SIG-M5 (cell line): ENCODE results near the gene TOLLIP.
"Not testable (repeated sequence)": the region's sequence is repeated elsewhere in the genome, so short reads cannot be mapped to it uniquely, and the experiment has no call there.

Source experiments
- DNase-seq: peaks from one replicate; lab custom pipeline; 2025; lab: John Stamatoyannopoulos, UW

The TOLLIP gene

DNA sequence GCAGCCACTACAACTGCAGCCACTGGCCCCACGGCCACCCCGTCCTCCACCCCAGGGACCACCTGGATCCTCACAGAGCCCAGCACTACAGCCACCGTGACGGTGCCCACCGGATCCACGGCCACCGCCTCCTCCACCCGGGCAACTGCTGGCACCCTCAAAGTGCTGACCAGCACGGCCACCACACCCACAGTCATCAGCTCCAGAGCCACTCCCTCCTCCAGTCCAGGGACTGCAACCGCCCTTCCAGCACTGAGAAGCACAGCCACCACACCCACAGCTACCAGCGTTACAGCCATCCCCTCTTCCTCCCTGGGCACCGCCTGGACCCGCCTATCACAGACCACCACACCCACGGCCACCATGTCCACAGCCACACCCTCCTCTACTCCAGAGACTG, 63.1 kb downstream of the TOLLIP start:
- DNase-seq, result not testable (repeated sequence)

- not testable (repeated sequence) for DNase-seq
These were observed 63.7 kb downstream of the TOLLIP start for GRCh38 chr11:1245717-1246116.

GRCh38 chr11:1244557-1244956, 64.9 kb downstream of the TOLLIP start:
- DNase-seq, result not testable (repeated sequence)

DNA sequence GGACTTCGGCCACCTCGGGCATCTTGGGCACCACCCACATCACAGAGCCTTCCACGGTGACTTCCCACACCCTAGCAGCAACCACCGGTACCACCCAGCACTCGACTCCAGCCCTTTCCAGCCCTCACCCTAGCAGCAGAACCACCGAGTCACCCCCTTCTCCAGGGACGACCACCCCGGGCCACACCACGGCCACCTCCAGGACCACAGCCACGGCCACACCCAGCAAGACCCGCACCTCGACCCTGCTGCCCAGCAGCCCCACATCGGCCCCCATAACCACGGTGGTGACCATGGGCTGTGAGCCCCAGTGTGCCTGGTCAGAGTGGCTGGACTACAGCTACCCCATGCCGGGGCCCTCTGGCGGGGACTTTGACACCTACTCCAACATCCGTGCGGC, 65.9 kb downstream of the TOLLIP start:
- not testable (repeated sequence) for DNase-seq

- not testable (repeated sequence) for DNase-seq
These were observed 66.7 kb downstream of the TOLLIP start for GRCh38 chr11:1242751-1243150.

DNA sequence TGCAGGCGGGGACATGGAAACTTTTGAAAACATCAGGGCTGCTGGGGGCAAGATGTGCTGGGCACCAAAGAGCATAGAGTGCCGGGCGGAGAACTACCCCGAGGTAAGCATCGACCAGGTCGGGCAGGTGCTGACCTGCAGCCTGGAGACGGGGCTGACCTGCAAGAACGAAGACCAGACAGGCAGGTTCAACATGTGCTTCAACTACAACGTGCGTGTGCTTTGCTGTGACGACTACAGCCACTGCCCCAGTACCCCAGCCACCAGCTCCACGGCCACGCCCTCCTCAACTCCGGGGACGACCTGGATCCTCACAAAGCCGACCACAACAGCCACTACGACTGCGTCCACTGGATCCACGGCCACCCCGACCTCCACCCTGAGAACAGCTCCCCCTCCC, 67.1 kb downstream of the TOLLIP start:
- DNase-seq, result no peak

GRCh38 chr11:1241706-1242105, 67.7 kb downstream of the TOLLIP start:
- DNase-seq, result no peak

DNA sequence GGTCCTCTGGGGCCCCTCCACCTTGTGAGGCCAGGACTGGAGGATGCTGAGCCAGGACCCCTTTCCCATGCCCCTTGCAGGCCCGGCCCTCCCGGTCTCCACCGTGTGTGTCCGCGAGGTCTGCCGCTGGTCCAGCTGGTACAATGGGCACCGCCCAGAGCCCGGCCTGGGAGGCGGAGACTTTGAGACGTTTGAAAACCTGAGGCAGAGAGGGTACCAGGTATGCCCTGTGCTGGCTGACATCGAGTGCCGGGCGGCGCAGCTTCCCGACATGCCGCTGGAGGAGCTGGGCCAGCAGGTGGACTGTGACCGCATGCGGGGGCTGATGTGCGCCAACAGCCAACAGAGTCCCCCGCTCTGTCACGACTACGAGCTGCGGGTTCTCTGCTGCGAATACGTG, 68.7 kb downstream of the TOLLIP start:
- no peak for DNase-seq

DNA sequence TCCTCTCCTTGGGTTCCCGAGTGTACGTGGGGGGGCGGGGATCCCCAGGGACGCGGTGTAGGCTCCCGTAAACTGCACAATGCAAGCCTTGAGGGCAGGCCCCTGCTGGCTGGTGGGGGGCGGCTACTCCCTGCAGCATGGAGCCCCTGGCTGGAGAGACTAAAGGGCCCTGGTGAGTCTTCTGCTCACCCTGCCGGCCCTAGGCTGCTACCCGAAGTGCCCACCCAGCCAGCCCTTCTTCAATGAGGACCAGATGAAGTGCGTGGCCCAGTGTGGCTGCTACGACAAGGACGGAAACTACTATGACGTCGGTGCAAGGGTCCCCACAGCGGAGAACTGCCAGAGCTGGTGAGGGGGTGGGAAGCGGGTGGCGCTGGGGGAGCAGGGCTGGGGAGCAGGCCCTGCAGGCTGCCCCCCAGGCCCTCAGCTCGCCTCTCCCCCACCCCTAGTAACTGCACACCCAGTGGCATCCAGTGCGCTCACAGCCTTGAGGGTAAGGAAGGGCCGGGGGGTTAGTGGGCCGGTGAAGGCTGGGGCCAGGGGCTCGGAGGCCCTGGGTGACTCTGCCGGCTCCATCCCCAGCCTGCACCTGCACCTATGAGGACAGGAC, 69.7 kb downstream of the TOLLIP start:
- no peak for DNase-seq

GRCh38 chr11:1238767-1239595, 70.5 kb downstream of the TOLLIP start:
- no peak for DNase-seq

DNA sequence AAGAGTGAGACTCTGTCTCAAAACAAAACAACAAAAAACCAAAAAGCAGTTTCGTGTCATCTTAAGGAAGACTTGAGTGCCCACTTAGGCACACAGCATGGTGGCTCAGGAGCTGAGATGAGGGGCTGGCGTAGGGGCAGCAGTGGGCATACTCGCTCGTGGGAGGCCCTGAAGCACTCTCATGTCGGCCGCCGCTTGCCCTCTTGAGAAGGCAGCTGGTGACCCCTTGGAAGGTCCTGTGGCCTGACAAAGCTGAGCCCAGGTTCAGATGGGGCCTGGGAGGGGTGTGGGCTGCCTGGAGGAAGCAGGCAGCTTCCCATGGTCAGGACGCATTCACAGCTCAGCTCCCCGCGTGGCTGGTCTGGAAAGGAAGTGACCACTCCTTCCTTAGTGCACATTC, 71.6 kb downstream of the TOLLIP start:
- DNase-seq, result no peak

DNA sequence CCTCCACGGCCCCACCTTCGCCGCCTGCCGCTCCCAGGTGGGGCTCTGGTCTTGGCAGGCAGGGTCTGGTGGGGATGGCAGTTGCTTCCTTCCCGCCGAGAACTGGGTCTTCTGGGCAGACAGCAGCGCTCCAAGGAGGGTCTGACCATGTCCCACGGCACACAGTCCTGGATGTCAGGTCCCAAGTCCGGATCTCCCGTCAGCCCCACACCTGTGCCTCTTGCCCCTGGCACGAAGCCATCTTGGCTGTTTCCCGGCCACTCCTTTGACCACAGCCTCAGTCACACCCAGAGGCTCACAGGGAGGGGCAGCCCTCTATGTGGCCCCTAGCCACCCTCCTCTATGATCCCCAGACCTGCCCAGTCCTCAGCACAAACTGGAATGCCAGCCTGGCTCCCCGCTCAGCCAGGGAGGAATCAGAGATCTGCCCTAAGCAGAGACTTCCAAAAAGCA, 72.3 kb downstream of the TOLLIP start:
- DNase-seq, result no peak

DNA sequence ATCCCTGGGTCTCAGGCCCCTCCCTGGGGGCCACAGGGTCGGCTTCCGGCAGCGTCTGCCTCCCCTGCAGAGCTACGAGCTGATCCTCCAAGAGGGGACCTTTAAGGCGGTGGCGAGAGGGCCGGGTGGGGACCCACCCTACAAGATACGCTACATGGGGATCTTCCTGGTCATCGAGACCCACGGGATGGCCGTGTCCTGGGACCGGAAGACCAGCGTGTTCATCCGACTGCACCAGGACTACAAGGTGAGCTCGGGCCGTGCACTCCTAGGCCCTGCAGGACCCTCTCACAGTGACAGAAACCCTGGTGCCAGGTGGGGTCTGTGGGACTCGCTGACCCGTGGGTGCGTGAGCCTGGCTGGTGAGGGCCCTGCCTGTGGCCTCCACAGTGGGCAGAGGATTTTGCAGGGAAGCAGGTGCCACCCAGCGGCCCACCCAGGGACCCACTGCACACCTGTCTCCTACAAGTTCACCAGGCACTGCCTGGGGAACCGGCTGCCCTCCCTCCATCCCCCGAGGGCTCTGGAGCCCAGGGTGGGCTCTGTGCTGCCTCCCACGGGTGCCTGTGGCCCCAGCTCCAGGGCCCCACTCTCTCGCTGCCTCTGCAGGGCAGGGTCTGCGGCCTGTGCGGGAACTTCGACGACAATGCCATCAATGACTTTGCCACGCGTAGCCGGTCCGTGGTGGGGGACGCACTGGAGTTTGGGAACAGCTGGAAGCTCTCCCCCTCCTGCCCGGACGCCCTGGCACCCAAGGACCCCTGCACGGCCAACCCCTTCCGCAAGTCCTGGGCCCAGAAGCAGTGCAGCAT, 72.9 kb downstream of the TOLLIP start:
- DNase-seq, result no peak

DNA sequence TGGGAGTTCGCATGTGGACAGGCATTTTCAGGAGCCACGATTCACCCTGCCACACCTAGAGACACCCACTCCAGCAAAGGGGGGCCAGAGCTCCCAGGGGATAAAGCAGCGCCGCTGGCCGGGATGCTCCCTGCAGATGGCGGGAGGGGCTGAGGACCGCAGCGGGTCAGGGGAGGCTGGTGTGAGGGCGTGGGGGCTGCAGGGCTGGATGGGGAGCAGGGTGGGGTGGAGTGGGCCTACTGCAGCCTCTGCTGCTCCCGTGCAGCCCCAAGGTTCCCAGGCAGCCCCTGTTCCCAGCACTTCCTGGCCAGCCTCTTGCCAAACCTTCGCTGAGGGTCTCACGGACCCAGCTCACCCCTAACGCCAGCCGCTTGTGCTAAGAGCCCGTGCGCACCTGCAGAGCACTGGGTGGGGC, 73.5 kb downstream of the TOLLIP start:
- no peak for DNase-seq

DNA sequence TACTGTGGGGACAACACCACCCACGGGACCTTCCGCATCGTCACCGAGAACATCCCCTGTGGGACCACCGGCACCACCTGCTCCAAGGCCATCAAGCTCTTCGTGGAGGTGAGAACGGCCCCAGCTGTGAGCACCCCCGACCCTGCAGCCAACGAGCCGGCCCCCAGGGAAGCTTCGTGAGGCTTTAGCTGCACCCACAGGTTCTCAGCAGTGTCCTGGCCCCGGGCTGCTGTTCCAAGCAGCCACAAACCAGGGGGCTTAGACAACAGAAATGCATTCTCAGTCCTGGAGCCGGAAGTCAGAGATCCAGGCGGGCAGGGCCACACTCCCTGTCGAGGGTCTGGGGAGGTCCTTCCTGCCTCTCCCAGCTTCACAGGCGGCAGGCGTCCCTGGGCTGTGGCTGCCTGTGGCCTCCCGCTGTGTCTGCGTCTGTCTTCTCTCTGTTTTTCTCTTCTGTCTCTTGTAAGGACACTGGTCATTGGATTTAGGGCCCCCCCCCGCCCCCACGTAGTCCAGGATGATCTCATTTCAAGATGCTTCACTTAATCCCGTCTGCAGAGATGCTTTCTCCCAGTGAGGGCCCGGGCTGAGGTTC, 74.0 kb downstream of the TOLLIP start:
- no peak for DNase-seq

DNA sequence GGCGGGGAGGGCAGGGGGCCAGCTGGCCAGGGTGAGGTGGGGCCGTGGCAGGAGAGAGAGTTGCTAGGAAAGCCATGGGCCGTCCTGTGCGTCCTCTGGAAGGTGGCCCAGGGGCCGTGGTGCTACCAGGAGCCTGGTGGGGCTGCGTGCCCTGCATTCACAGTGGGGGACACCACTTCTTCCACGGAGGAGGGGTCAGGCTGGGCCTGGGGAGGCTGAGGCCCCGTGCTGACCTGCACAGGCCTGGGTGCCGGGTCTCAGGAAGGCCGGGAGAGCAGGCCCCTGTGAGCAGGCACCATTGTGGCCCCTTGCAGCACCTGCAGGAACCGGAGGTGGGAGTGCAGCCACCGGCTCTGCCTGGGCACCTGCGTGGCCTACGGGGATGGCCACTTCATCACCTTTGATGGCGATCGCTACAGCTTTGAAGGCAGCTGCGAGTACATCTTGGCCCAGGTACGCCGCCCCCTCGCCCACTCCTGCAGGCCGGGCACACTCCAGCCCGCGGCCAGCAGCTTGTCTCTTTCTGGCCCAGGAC, 74.6 kb downstream of the TOLLIP start:
- no peak for DNase-seq

DNA sequence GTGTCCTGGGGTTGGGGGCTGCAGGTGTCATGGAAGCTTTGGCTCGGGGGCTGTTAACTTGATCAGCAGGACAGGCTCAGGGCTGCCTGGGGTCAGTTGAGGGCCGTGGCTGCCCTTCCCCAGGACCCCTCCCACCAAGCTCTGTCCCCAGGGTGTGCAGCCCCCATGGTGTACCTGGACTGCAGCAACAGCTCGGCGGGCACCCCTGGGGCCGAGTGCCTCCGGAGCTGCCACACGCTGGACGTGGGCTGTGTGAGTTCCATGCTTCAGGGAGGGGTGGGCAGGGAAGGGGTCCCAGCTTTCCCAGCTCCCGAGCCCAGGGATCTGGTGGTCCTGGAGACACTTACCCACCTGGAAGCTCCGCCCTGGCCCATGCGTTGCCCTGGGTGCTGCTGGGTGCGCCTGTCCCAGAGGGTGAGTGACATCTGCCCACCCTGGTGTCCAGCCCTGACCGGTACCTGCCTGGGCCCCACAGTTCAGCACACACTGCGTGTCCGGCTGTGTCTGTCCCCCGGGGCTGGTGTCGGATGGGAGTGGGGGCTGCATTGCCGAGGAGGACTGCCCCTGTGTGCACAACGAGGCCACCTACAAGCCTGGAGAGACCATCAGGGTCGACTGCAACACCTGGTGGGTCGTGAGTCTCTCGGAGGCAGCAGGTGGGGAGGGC, 75.2 kb downstream of the TOLLIP start:
- DNase-seq, result no peak

GRCh38 chr11:1233351-1234053, 75.9 kb downstream of the TOLLIP start:
- DNase-seq, result no peak

DNA sequence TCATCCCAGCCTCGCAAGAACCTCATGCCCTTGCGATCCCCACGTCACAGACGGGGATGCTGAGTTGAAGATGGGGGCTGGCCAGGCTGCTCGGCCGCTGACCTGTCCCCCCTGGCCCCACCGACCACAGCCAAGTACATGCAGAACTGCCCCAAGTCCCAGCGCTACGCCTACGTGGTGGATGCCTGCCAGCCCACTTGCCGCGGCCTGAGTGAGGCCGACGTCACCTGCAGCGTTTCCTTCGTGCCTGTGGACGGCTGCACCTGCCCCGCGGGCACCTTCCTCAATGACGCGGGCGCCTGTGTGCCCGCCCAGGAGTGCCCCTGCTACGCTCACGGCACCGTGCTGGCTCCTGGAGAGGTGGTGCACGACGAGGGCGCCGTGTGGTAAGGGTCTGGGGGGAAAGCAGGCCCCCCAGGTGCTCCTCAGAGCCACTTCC, 76.5 kb downstream of the TOLLIP start:
- no peak for DNase-seq

- no peak for DNase-seq
These were observed 77.2 kb downstream of the TOLLIP start for GRCh38 chr11:1232021-1232882.
